GM13976 (cell line): Measurements from ENCODE around the gene ORMDL2.

ENCODE experiments used
- DNase-seq: peaks from one replicate; pipeline ENCODE4 v3.0.0; 2012; ENCODE audit warnings: low spot score
- CTCF ChIP-seq: IDR thresholded peaks from 2 replicates; pipeline ENCODE4 v1.5.1; 2012; ENCODE audit warnings: borderline replicate concordance, mild to moderate bottlenecking; ENCODE audit not compliant: insufficient read depth; ENCODE audit errors: extremely low read depth, missing control alignments, control extremely low read depth
- in situ Hi-C: fragments of 300-500 bp; cut with MboI; formaldehyde crosslinking; loops from one replicate; pipeline ENCODE4 v1.12.0; 2022; ENCODE audit warnings: low sequenced_read_pairs, mixed read lengths, inconsistent platforms; ENCODE audit not compliant: unreplicated experiment

The ORMDL2 gene

GRCh38 chr12:55817345-55818139, at the start of gene ORMDL2, which contains the start of gene SARNP:
ORMDL2 (plus strand) TSS chr12:55818041; CDS start chr12:55819000, 959 bp downstream.
SARNP (minus strand) TSS chr12:55817724; CDS start chr12:55817701, 23 bp downstream.
- TF ChIP-seq CTCF: no peak
- in situ Hi-C loops: no loop called here
- peak; percentile 94 for DNase-seq

GRCh38 chr12:55771736-55772135, 46.1 kb upstream of the ORMDL2 start:
- in situ Hi-C loops: no loop called here
- DNase-seq: no peak

GRCh38 chr12:55777856-55778255, 40.0 kb upstream of the ORMDL2 start:
- in situ Hi-C loops: no loop called here
- TF ChIP-seq CTCF: no peak
- DNase-seq: no peak

More at GRCh38 chr12:55771736-55772135, 46.1 kb upstream of the ORMDL2 start:
- no peak for TF ChIP-seq CTCF

- no peak for TF ChIP-seq CTCF
- no peak for DNase-seq
- in situ Hi-C loops: no loop called here
These were observed 37.2 kb upstream of the ORMDL2 start for GRCh38 chr12:55780685-55781084.

- TF ChIP-seq CTCF: no peak
- no peak for DNase-seq
- in situ Hi-C loops: no loop called here
These were observed 29.3 kb upstream of the ORMDL2 start for GRCh38 chr12:55788546-55788945.

GRCh38 chr12:55789171-55789570, 28.7 kb upstream of the ORMDL2 start:
- DNase-seq: no peak
- in situ Hi-C loops: no loop called here
- TF ChIP-seq CTCF: no peak
